Measurements from ENCODE around the gene ADAMTS17. TPM values are rescaled to one million over a fixed set of nuclear protein-coding genes. Genes with fewer than 3 reads are reported as not detected.

Gene ADAMTS17
- total RNA-seq, 4 donors from 2014 or later, result 7.2 to 15.1 (median 8.9) TPM

GRCh38 chr15:100269831-100270230, 71.9 kb downstream of the ADAMTS17 start:
- no peaks in the 10 kb centered on the region for H3K9me3 ChIP-seq
- H3K27me3 ChIP-seq, result no peaks in the 10 kb centered on the region
- H3K27ac ChIP-seq, result no peak overlapping the region
- no peak overlapping the region for H3K4me3 ChIP-seq
- H3K36me3 ChIP-seq, result no peaks in the 10 kb centered on the region
- TF ChIP-seq POLR2A (IDR thresholded peaks at IDR 0.05), result no peak
- H3K4me1 ChIP-seq, result no peaks in the 10 kb centered on the region
- no peak for DNase-seq

- Histone ChIP-seq H3K27ac (no peak overlapping the region), H3K4me1 (no peaks in the 10 kb centered on the region), H3K4me3 (no peak overlapping the region), H3K9me3 (no peaks in the 10 kb centered on the region), H3K27me3 (no peaks in the 10 kb centered on the region), H3K36me3 (no peaks in the 10 kb centered on the region)
- TF ChIP-seq POLR2A (IDR thresholded peaks at IDR 0.05), result no peak
- TF ChIP-seq CTCF (IDR thresholded peaks at IDR 0.05), result no peak
- no peak for DNase-seq
These were observed 75.6 kb downstream of the ADAMTS17 start for GRCh38 chr15:100266166-100266565.

- no peak for DNase-seq
- H3K4me3 ChIP-seq, result no peak overlapping the region
- TF ChIP-seq CTCF (IDR thresholded peaks at IDR 0.05), result no peak
- no peak for TF ChIP-seq POLR2A (IDR thresholded peaks at IDR 0.05)
These were observed 76.1 kb downstream of the ADAMTS17 start for GRCh38 chr15:100265641-100266035.

GRCh38 chr15:100264994-100265640, 76.7 kb downstream of the ADAMTS17 start:
- H3K36me3 ChIP-seq, result no peaks in the 10 kb centered on the region
- no peaks in the 10 kb centered on the region for H3K9me3 ChIP-seq
- no peak overlapping the region for H3K27ac ChIP-seq
- TF ChIP-seq CTCF (IDR thresholded peaks at IDR 0.05) (no peak), POLR2A (IDR thresholded peaks at IDR 0.05) (no peak)
- DNase-seq, result no peak
- H3K27me3 ChIP-seq, result no peaks in the 10 kb centered on the region
- H3K4me3 ChIP-seq, result no peak overlapping the region
- H3K4me1 ChIP-seq, result no peaks in the 10 kb centered on the region

More at GRCh38 chr15:100265641-100266035, 76.1 kb downstream of the ADAMTS17 start:
- Histone ChIP-seq H3K4me1 (no peaks in the 10 kb centered on the region), H3K27ac (no peak overlapping the region), H3K9me3 (no peaks in the 10 kb centered on the region), H3K36me3 (no peaks in the 10 kb centered on the region), H3K27me3 (no peaks in the 10 kb centered on the region)

GRCh38 chr15:100263721-100264455, 77.9 kb downstream of the ADAMTS17 start:
- no peaks in the 10 kb centered on the region for H3K27me3 ChIP-seq
- no peak for DNase-seq
- TF ChIP-seq CTCF (IDR thresholded peaks at IDR 0.05) (no peak), POLR2A (IDR thresholded peaks at IDR 0.05) (no peak)
- no peaks in the 10 kb centered on the region for H3K9me3 ChIP-seq
- H3K36me3 ChIP-seq, result no peaks in the 10 kb centered on the region
- no peaks in the 10 kb centered on the region for H3K4me1 ChIP-seq
- H3K4me3 ChIP-seq, result no peak overlapping the region
- no peak overlapping the region for H3K27ac ChIP-seq

- H3K27ac ChIP-seq, result no peak overlapping the region
- no peak overlapping the region for H3K4me3 ChIP-seq
- no peaks in the 10 kb centered on the region for H3K4me1 ChIP-seq
- DNase-seq, result no peak
- no peaks in the 10 kb centered on the region for H3K36me3 ChIP-seq
- TF ChIP-seq POLR2A (IDR thresholded peaks at IDR 0.05) (no peak), CTCF (IDR thresholded peaks at IDR 0.05) (no peak)
- H3K27me3 ChIP-seq, result no peaks in the 10 kb centered on the region
- no peaks in the 10 kb centered on the region for H3K9me3 ChIP-seq
These were observed 78.7 kb downstream of the ADAMTS17 start for GRCh38 chr15:100263031-100263430.
